B cell (primary cell): ENCODE data around the gene FAM229A.

Experiments used
- EZH2 ChIP-seq: IDR thresholded peaks from 2 replicates; pipeline ENCODE4 v1.6.1; 2012; ENCODE audit warnings: borderline replicate concordance, low read depth, mild to moderate bottlenecking, moderate library complexity, low read length; ENCODE audit not compliant: insufficient read depth, poor library complexity, severe bottlenecking
- TF ChIP-seq, protein P1 (sequence below): fragments of 200-600 bp; IDR thresholded peaks from one replicate; pipeline ENCODE4 v1.8.0; 2022; ENCODE audit warnings: antibody characterized with exemption, mild to moderate bottlenecking

DNA sequence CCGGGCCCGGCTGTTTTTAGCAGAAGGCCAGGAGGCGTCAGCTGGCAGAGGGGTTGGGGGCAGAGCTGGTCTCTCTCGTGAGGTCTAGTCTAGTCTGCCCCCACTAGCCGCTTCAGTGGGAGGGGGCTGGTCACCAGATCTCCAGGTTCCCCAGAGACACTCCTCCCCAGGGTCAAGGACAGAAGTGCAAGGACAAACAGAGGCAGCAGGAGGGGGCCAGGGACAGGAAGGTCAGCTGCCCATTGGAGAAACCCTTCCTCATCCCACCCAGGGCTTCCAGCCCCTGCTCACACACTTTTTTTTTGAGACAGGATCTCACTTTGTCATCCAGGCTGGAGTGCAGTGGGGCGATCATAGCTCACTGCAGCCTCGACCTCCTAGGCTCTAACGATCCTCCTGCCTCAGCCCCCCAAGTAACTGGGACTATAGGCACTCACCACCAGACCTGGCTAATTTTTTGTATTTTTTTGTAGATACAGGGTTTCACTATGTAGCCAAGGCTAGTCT, 10.0 kb downstream of the FAM229A start:
- TF ChIP-seq, protein P1, sequence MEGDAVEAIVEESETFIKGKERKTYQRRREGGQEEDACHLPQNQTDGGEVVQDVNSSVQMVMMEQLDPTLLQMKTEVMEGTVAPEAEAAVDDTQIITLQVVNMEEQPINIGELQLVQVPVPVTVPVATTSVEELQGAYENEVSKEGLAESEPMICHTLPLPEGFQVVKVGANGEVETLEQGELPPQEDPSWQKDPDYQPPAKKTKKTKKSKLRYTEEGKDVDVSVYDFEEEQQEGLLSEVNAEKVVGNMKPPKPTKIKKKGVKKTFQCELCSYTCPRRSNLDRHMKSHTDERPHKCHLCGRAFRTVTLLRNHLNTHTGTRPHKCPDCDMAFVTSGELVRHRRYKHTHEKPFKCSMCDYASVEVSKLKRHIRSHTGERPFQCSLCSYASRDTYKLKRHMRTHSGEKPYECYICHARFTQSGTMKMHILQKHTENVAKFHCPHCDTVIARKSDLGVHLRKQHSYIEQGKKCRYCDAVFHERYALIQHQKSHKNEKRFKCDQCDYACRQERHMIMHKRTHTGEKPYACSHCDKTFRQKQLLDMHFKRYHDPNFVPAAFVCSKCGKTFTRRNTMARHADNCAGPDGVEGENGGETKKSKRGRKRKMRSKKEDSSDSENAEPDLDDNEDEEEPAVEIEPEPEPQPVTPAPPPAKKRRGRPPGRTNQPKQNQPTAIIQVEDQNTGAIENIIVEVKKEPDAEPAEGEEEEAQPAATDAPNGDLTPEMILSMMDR = no peak
- no peak for TF ChIP-seq EZH2
